Measurements from ENCODE around the gene BORCS8.
"Not testable (repeated sequence)": the region's sequence is repeated elsewhere in the genome, so short reads cannot be mapped to it uniquely, and the experiment has no call there.

BORCS8 gene

DNA sequence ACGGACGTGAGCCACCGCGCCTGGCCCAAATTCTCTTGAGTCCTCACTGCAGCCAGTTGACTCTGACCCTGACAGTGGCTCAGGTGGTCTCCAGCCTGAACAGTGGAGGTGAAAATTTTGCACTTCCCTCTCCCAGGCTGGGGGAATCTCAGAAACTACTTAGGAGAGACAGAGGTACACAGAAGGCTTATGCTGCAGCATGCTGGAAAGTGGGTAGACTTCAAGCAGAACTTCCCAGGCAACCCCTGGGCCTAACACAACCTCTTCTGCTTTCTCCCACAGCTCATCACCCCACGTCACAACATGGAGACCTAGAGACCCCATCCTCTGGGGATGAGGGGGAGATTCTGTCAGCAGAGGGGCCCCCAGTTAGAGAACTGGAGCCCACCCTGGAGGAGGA is 34.3 kb upstream of the BORCS8 start:
- no peaks in the 10 kb centered on the region; the same call in 1 of the 2 replicates for H3K27me3 ChIP-seq (replicated peaks; ENCODE audit: control insufficient read depth, insufficient read depth, low read length)
- H3K4me3 ChIP-seq (replicated peaks; ENCODE audit: low read depth, low read length) = no peak overlapping the region
- TF ChIP-seq, protein P1, sequence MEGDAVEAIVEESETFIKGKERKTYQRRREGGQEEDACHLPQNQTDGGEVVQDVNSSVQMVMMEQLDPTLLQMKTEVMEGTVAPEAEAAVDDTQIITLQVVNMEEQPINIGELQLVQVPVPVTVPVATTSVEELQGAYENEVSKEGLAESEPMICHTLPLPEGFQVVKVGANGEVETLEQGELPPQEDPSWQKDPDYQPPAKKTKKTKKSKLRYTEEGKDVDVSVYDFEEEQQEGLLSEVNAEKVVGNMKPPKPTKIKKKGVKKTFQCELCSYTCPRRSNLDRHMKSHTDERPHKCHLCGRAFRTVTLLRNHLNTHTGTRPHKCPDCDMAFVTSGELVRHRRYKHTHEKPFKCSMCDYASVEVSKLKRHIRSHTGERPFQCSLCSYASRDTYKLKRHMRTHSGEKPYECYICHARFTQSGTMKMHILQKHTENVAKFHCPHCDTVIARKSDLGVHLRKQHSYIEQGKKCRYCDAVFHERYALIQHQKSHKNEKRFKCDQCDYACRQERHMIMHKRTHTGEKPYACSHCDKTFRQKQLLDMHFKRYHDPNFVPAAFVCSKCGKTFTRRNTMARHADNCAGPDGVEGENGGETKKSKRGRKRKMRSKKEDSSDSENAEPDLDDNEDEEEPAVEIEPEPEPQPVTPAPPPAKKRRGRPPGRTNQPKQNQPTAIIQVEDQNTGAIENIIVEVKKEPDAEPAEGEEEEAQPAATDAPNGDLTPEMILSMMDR (IDR thresholded peaks at IDR 0.05; ENCODE audit: insufficient read depth, low read length, poor library complexity, severe bottlenecking) = no peak
- no peaks in the 10 kb centered on the region for H3K36me3 ChIP-seq (ENCODE audit: control insufficient read depth, insufficient read depth, low read length)
- no peak for DNase-seq (ENCODE audit: extremely low read depth, insufficient read length)

DNA sequence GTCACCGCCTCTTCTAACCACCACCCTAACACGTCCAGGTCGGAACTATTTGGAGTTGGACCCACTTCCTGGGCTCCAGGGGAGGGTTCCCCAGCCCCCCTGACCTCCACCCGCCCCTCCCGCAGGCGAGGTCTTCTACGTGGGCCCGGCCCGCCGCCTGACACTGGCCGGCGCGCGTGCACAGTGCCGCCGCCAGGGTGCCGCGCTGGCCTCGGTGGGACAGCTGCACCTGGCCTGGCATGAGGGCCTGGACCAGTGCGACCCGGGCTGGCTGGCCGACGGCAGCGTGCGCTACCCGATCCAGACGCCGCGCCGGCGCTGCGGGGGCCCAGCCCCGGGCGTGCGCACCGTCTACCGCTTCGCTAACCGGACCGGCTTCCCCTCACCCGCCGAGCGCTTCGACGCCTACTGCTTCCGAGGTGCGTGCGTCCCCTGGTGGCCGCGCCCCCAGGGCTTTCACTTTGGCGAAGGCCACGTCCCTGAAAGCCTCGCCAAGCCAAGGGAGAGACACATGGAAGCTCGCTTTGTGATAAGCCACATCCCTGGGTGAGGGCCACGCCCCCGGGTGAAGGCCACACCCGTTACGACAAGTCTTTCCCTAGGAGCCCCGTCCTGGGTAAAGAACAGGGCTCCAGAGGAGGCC is 33.0 kb upstream of the BORCS8 start:
- H3K4me3 ChIP-seq (replicated peaks; ENCODE audit: low read depth, low read length) = peak overlapping the region; percentile 42
- no peaks in the 10 kb centered on the region for H3K36me3 ChIP-seq (ENCODE audit: control insufficient read depth, insufficient read depth, low read length)
- peak; percentile 76 for DNase-seq (ENCODE audit: extremely low read depth, insufficient read length)
- TF ChIP-seq, protein P1 (IDR thresholded peaks at IDR 0.05; ENCODE audit: insufficient read depth, low read length, poor library complexity, severe bottlenecking) = peak; percentile 76
- H3K27me3 ChIP-seq (replicated peaks; ENCODE audit: control insufficient read depth, insufficient read depth, low read length) = no peaks in the 10 kb centered on the region; the same call in 1 of the 2 replicates

DNA sequence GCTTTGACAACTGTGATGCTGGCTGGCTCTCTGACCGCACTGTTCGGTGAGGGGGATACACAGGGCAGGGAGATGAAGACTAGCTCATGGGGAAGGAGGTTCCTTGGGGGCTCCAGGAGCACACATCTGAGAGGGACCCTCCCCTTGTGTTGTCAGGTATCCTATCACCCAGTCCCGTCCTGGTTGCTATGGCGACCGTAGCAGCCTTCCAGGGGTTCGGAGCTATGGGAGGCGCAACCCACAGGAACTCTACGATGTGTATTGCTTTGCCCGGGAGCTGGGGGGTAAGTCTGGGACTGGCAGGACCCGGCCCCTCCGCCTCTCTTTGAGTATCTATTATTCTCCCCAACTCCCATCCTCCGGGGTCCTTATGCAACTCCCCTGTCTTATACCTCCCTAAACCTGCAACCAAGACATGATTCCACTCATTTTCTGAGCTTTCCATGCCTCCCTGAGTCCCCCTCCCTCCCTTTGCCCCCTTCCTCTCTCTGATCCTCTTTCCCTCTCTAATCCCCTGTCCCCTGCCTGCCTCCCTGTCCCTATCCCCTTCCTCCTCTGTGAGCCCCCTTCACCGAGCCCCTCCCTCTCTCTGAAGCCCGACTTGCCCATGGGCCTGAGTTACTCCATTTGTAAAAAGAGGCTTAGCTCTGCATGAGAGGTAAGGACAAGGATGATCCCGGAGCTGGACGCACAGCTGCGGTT is 32.3 kb upstream of the BORCS8 start:
- H3K27me3 ChIP-seq (replicated peaks; ENCODE audit: control insufficient read depth, insufficient read depth, low read length) = no peaks in the 10 kb centered on the region; the same call in 1 of the 2 replicates
- H3K4me3 ChIP-seq (replicated peaks; ENCODE audit: low read depth, low read length) = no peak overlapping the region
- H3K36me3 ChIP-seq (ENCODE audit: control insufficient read depth, insufficient read depth, low read length) = no peaks in the 10 kb centered on the region
- DNase-seq (ENCODE audit: extremely low read depth, insufficient read length) = no peak
- TF ChIP-seq, protein P1 (IDR thresholded peaks at IDR 0.05; ENCODE audit: insufficient read depth, low read length, poor library complexity, severe bottlenecking) = no peak

DNA sequence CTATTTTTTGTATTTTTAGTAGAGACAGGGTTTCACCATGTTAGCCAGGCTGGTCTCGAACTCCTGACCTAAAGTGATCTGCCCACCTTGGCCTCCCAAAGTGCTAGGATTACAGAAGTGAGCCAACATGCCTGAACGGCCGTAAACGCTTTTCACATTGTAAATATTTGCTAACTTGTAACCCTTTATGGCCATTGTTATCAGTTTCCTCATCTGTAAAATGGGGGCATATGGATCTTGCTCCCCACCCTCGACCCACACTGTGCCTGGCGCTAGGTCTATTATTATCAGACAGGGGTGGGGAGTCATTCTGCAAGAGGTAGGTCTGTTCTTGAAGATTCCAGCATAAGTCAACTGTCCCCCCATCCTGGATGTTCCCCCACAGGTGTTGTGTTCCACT is 31.7 kb upstream of the BORCS8 start:
- H3K36me3 ChIP-seq (ENCODE audit: control insufficient read depth, insufficient read depth, low read length) = no peaks in the 10 kb centered on the region
- TF ChIP-seq, protein P1 (IDR thresholded peaks at IDR 0.05; ENCODE audit: insufficient read depth, low read length, poor library complexity, severe bottlenecking) = no peak
- H3K4me3 ChIP-seq (replicated peaks; ENCODE audit: low read depth, low read length) = no peak overlapping the region
- H3K27me3 ChIP-seq (replicated peaks; ENCODE audit: control insufficient read depth, insufficient read depth, low read length) = no peaks in the 10 kb centered on the region; the same call in 1 of the 2 replicates
- no peak for DNase-seq (ENCODE audit: extremely low read depth, insufficient read length)

DNA sequence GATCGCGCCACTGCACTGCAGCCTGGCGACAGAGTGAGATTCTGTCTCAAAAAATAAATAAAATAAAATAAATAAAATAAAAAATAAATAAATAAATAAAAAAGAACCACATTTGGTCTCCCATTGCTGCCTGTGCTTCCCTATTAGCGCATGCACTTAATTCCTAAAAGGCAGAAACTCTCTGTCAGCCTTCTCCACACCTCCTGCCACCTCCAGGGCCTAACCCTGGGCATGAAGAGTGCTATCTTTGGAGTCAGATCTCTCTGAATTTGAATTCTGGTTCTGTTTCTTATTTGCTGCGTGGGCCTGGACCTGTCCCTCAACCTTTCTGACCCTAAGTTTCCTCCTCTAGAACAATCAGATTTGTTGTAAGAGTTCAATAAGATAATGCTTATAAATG is 31.1 kb upstream of the BORCS8 start:
- DNase-seq (ENCODE audit: extremely low read depth, insufficient read length) = no peak
- TF ChIP-seq, protein P1 (IDR thresholded peaks at IDR 0.05; ENCODE audit: insufficient read depth, low read length, poor library complexity, severe bottlenecking) = no peak
- Histone ChIP-seq H3K4me3 (replicated peaks; ENCODE audit: low read depth, low read length) (no peak overlapping the region), H3K27me3 (replicated peaks; ENCODE audit: control insufficient read depth, insufficient read depth, low read length) (no peaks in the 10 kb centered on the region; the same call in 1 of the 2 replicates), H3K36me3 (ENCODE audit: control insufficient read depth, insufficient read depth, low read length) (no peaks in the 10 kb centered on the region)

DNA sequence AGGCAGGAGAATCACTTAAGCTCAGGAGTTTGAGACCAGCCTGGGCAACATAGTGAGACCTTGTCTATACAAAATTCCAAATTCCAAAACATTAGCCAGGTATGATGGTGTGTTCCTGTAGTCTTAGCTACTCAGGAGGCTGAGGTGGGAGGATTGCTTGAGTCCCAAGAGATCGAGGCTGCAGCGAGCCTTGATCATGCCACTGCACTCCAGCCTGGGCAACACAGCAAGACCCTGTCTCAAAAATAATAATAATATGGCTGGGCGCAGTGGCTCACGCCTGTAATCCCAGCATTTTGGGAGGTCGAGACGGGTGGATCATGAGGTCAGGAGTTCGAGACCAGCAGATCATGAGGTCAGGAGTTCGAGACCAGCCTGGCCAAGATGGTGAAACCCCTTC is 29.0 kb upstream of the BORCS8 start:
- H3K4me3 ChIP-seq (replicated peaks; ENCODE audit: low read depth, low read length); DNase-seq (ENCODE audit: extremely low read depth, insufficient read length); H3K27me3 ChIP-seq (replicated peaks; ENCODE audit: control insufficient read depth, insufficient read depth, low read length): not testable (repeated sequence)

More for the DNA sequence above, 29.0 kb upstream of the BORCS8 start:
- H3K36me3 ChIP-seq (ENCODE audit: control insufficient read depth, insufficient read depth, low read length) = not testable (repeated sequence)
